ENCODE data around the gene RCE1.

RCE1 gene

DNA sequence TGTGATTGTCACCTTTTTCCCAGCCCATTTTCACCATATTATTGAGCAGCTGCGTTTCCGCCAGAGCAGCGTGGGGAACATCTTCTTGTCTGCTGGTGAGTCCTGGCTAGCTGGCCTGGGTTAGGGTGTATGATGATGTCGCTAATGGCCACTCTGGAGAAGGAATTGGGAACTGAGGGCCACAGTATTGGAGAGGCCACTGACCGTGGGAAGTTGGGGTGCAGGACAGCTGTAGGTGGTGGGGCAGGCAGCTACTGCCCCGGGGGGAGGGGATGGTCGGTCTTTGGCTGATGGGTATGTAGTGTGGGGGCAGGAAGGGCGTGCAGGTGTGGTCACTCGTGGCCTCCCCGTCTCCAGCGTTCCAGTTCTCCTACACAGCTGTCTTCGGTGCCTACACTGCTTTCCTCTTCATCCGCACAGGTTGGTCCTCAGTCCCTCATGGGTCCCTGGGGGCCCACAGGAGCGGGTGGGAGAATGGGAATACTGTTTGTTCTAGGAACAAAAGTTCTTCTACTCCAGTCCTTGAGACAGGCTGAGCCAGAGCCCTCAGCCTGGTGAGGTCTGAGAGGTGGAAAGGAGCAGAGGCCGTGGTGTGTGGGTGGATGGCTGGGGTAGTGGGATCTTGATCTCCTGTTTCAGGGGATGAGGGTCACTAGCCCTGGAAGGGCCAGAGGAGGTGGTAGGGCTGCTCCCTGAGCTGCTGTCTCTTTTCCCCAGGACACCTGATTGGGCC, 2.1 kb downstream of the RCE1 start:
- no peak for DNase-seq (ENCODE audit: low read depth)
- no peak overlapping the region for H3K4me3 ChIP-seq (replicated peaks; ENCODE audit: low read depth, low read length)
- TF ChIP-seq, protein P1, sequence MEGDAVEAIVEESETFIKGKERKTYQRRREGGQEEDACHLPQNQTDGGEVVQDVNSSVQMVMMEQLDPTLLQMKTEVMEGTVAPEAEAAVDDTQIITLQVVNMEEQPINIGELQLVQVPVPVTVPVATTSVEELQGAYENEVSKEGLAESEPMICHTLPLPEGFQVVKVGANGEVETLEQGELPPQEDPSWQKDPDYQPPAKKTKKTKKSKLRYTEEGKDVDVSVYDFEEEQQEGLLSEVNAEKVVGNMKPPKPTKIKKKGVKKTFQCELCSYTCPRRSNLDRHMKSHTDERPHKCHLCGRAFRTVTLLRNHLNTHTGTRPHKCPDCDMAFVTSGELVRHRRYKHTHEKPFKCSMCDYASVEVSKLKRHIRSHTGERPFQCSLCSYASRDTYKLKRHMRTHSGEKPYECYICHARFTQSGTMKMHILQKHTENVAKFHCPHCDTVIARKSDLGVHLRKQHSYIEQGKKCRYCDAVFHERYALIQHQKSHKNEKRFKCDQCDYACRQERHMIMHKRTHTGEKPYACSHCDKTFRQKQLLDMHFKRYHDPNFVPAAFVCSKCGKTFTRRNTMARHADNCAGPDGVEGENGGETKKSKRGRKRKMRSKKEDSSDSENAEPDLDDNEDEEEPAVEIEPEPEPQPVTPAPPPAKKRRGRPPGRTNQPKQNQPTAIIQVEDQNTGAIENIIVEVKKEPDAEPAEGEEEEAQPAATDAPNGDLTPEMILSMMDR (IDR thresholded peaks at IDR 0.05; ENCODE audit: low read length, missing control alignments) = no peak

DNA sequence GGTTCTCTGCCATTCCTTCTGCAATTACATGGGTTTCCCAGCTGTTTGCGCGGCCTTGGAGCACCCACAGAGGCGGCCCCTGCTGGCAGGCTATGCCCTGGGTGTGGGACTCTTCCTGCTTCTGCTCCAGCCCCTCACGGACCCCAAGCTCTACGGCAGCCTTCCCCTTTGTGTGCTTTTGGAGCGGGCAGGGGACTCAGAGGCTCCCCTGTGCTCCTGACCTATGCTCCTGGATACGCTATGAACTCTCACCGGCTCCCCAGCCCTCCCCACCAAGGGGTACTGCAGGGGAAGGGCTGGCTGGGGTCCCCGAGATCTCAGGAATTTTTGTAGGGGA, 2.6 kb downstream of the RCE1 start:
- TF ChIP-seq, protein P1 (IDR thresholded peaks at IDR 0.05; ENCODE audit: low read length, missing control alignments) = no peak
- H3K4me3 ChIP-seq (replicated peaks; ENCODE audit: low read depth, low read length) = no peak overlapping the region
- DNase-seq (ENCODE audit: low read depth) = no peak

- TF ChIP-seq, protein P1 (IDR thresholded peaks at IDR 0.05; ENCODE audit: low read length, missing control alignments) = no peak
- peak; percentile 20 for DNase-seq (ENCODE audit: low read depth)
- H3K4me3 ChIP-seq (replicated peaks; ENCODE audit: low read depth, low read length) = no peak overlapping the region
These were observed 3.4 kb downstream of the RCE1 start for GRCh38 chr11:66846671-66847091.

GRCh38 chr11:66847461-66848232, 4.4 kb downstream of the RCE1 start:
- DNase-seq (ENCODE audit: low read depth) = no peak
- H3K4me3 ChIP-seq (replicated peaks; ENCODE audit: low read depth, low read length) = no peak overlapping the region
- TF ChIP-seq, protein P1 (IDR thresholded peaks at IDR 0.05; ENCODE audit: low read length, missing control alignments) = no peak

GRCh38 chr11:66848671-66849500, 5.6 kb downstream of the RCE1 start:
- TF ChIP-seq, protein P1 (IDR thresholded peaks at IDR 0.05; ENCODE audit: low read length, missing control alignments) = no peak
- DNase-seq (ENCODE audit: low read depth) = no peak
- H3K4me3 ChIP-seq (replicated peaks; ENCODE audit: low read depth, low read length) = no peak overlapping the region

GRCh38 chr11:66849501-66850234, 6.4 kb downstream of the RCE1 start:
- no peak for DNase-seq (ENCODE audit: low read depth)
- H3K4me3 ChIP-seq (replicated peaks; ENCODE audit: low read depth, low read length) = no peak overlapping the region

More at GRCh38 chr11:66849501-66850234, 6.4 kb downstream of the RCE1 start:
- TF ChIP-seq, protein P1 (IDR thresholded peaks at IDR 0.05; ENCODE audit: low read length, missing control alignments) = no peak

Measured in fibroblast of pulmonary artery (primary cell).